HG03442 (cell line): ENCODE results near the gene SLC11A1.

Experiments
- ATAC-seq: cut with Tn5 transposase; IDR thresholded peaks from one replicate; pipeline ENCODE4 v1.9.1; 2021; ENCODE audit warnings: mild to moderate bottlenecking, moderate library complexity; ENCODE audit not compliant: unreplicated experiment

SLC11A1 gene

DNA sequence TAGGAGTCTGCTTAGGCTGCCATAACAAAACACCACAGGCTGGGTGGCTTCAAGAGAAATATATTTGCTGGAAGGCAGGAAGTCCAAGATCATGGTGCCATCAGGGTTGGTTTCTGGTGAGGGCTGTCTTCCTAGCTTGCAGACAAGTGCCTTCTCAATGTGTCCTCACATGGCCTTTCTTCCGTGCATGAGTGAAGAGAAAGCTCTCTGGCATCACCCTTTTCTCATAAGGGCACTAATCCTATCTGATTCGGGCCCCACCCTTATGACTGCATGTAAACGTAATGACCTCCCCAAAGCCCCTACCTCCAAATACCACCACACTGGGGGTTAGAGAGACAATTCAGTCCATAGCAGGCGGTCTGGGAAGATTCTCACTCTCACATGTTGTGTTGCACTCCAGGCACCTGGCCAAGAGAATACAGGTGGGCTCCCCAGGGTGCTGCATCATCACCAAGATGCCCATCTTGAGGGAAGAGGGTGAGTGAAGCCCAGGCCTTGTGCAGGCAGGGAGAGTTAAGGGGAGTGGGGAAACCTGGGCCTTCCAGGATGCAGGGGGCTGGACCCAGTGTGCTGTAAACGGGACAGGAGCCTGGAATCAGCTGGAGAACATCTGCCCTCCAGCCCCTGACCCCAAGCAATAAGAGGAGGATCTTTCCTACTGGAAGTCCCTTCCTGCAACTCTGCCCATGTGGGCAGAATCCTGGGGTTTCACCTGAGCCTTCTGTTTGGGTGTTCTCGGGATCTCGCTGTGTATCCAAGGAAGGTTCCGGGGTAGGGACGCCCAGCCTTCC is 15.3 kb upstream of the SLC11A1 start:
- no peak for ATAC-seq

DNA sequence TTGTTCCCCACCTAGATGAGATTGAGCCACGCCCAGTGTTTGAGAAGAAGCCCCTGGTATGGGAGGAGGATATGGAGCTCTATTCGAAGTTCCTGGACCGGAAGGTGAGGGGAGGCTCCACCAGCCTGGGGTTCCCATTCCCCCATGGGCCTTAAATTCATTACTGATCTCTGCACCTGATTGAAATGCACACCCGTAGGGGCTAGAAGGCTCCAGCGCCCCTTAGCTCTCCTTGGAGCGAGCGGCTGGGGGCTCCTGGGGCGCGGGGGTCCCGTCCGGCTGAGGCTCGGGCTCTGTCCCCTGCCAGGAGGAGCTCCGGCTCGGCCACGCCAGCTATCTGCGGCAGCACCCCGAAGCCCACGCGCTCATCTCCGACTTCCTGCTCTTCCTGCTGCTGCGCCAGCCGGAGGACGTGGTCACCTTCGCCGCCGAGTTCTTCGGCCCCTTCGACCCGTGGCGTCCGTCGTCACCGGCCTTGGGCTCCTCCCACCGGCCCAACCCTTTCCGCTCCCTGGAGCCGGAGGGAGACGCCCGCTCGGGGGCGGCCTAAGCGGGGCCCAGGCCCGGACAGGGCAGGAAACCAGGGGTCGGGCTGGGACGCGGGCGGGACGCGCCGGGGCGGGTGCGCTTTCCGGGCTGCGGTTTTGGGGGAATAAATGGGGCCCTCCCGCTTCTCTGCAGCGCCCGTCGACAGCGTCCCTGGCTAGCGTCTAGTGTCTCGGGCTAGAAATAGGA is 14.5 kb upstream of the SLC11A1 start:
- peak; percentile 95 for ATAC-seq

DNA sequence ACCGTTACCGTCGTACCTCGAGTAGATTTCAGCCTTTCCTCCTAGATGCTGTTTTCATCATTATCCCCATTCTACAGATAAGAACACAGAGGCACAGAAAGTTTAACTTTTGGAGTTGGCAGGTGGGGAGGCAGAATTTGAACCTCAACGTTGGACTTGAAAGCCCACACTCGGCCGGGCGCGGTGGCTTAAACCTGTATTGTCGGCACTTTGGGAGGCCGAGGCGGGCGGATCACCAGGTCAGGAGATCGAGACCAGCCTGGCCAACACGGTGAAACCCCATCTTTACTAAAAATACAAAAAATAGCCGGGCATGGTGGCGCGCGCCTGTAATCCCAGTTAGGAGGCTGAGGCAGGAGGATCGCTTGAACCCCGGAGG is 13.9 kb upstream of the SLC11A1 start:
- no peak for ATAC-seq

DNA sequence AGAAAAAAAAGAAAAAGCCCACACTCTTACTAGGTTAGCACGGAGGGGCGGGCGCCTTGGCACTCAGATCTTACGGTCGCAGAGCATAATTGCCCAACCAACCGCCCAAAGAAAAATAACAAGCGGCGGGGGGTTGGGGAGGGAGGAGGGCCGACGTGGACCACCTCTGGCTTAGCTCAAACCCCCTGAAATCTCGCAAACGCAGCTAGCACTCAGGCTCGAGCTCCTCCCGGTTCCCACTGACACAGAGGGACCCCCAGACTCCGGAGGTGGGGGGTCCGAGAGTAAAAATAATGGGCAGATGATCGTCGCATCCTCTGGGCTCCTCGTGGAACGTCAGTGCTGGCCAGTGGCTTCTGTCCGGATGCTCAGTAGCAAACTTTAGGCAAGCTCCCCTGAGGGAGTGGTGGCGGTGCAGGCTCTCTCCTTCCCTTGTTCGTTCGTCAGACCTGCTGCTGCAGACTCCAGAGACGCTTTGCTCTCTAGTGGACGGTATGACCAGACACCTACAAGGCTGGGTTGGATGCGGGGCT is 13.4 kb upstream of the SLC11A1 start:
- ATAC-seq, result no peak

DNA sequence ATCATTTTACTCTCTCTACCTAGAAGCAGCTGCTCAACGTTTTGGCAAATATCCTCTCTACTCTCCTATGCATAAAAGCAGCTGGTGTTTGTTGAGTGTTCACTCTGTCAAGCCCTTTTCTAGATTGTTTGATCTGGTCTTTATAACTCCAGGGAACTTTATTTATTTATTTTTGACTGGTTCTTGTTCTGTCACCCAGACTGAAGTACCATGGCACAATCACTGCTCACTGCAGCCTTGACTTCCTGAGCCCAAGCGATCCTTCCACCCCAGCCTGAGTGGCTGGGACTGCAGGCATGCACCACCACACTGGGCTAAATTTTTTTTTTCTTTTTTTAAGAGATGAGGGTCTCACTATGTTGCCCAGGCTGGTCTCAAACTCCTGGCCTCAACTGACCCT is 12.7 kb upstream of the SLC11A1 start:
- ATAC-seq, result no peak

DNA sequence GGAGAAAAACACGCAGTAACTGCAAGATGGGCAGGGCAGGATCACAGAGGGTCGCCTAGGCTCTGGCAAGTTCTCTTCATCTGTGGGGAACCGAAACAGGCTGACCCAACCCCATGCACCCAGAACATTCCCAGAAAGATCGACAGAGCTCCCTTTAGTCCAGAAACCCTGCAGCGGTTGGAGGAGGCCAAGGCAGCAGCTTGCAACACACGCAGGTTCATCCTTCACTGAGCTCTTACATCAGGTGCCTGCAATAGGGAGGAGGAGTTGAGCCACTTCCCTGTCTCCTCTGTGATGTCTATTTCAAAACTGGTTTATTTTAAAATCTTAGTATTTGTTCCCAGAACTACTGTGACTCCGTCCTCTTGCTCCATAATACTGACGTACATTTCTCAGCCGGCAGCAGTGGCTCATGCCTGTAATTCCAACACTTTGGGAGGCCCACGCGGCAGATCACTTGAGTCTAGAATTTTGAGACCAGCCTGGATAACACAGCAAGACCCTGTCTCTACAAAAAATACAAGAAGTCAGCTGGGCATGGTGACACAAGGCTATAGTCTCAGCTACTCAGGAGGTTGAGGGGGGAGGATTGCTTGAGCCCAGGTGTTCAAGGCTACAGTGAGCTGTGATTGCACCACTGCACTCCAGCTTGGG is 11.5 kb upstream of the SLC11A1 start:
- no peak for ATAC-seq

DNA sequence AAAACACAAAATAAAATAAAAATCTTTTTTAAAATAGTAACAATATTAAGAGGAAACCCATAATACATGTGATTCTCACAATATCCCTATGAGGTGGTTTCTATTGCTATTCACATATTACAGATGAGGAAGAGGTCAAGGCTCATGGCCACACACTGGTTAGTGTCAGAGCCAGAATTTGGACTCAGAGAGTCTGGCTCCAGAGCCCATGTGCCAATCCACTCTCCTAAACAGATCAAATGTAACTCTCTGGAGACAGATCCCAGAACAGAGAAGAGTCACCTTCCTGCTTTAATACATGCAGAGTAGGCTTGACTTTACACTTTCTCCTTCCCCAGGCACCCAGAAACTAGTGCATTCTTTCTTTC is 10.1 kb upstream of the SLC11A1 start:
- no peak for ATAC-seq

DNA sequence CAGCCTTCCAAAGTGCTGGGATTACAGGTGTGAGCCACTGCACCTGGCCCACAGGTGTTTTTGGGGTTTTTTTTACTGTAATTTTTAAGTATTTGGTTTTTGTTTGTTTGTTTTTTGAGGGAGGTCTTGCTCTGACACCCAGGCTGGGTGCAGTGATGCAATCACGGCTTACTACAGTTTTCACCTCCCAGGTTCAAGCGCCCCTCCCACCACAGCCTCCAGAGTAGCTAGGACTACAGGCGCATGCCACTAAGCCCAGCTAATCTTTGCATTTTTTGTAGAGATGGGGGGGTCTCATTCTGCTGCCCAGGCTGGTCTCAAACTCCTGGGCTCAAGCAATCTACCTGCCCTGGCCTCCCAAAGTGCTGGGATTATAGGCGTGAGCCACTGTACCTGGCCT is 7.3 kb upstream of the SLC11A1 start:
- ATAC-seq, result no peak

DNA sequence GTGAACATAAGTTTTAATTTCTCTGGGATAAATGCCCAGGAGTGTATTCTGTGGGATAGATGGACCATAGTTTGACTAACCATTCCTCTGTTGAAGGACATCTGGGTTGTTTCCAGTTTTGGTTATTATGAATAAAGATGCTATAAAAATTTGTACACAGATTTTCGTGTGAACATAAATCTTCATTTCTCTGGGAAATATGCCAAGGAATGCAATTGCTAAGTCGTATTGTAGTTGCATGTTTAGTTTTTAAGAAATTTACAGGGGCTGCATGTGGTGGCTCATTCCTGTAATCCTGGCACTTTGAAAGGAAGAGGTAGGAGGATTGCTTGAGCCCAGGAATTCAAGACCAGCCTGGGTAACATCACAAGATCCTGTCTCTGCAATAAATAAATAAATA is 6.9 kb upstream of the SLC11A1 start:
- ATAC-seq, result no peak

DNA sequence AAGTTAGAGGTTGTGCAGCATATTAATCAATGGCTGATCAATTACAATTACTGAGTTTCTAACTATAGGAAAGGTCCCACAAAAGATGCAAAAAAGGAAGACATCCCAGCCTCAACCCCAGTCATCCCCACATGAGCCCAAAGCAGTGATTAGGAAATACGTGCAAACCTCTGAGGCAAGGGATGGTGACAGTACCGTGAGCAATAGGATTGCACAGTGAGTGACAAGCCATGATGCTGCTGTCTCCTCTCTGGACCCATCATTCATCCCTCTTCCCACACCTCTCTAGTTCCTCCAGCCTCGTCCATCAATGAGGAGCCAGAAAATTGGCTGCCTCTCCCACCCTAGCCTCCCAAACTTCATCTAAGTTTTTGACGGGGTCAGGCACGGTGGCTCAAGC is 4.0 kb upstream of the SLC11A1 start:
- no peak for ATAC-seq

DNA sequence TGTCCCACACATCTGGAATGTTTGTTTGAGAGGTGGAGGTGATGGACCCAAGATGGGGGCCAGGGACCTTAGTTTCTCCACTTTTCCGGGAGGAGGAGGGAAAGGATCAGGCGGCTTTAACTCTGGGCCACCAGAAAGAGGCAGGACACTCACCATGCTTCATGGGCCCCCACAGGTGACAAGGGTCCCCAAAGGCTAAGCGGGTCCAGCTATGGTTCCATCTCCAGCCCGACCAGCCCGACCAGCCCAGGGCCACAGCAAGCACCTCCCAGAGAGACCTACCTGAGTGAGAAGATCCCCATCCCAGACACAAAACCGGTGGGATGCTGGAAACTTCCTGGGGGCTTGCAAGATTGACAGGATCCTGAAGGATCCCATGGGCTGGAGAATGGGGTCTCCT is 712 bp downstream of the SLC11A1 start:
- ATAC-seq, result no peak

DNA sequence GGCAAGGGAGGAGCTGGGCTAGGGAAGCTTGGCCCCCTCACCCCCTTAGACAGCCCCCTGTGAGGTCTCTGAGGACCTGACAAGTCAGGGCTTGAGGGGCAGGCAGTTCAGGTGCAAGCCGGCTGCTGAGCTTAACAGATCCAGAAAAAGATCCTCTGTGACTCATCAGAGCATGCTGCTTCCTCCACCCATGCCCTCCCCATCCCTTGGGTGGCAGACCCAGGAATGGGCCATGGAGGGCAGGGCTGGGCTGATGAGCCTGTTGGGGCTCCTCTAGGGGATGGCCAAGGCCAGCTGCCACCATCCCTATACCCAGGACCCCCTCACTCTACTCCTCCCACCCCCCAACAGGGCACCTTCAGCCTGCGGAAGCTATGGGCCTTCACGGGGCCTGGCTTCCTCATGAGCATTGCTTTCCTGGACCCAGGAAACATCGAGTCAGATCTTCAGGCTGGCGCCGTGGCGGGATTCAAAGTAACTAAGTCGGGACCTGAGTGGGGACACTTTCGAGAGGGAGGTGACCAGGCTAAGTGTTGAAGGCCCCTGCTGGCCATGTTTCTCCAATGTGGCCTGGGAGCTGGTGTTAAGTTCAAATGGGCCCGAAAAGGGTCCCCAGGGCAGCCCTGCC is 1.9 kb downstream of the SLC11A1 start:
- ATAC-seq, result no peak

DNA sequence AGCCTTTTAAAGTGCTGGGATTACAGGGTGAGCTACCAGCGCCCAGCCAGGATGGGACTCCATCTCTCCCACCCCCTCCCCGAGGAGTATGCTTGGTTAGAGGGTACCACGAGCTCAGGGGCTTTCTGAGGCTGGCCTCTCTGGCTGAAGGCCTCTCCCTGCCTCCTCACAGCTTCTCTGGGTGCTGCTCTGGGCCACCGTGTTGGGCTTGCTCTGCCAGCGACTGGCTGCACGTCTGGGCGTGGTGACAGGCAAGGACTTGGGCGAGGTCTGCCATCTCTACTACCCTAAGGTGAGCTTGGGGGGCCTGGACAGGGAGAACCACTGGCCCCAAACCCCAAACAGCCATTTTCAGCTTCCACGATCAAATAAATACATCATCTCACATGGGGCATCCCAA is 2.9 kb downstream of the SLC11A1 start:
- ATAC-seq, result no peak

DNA sequence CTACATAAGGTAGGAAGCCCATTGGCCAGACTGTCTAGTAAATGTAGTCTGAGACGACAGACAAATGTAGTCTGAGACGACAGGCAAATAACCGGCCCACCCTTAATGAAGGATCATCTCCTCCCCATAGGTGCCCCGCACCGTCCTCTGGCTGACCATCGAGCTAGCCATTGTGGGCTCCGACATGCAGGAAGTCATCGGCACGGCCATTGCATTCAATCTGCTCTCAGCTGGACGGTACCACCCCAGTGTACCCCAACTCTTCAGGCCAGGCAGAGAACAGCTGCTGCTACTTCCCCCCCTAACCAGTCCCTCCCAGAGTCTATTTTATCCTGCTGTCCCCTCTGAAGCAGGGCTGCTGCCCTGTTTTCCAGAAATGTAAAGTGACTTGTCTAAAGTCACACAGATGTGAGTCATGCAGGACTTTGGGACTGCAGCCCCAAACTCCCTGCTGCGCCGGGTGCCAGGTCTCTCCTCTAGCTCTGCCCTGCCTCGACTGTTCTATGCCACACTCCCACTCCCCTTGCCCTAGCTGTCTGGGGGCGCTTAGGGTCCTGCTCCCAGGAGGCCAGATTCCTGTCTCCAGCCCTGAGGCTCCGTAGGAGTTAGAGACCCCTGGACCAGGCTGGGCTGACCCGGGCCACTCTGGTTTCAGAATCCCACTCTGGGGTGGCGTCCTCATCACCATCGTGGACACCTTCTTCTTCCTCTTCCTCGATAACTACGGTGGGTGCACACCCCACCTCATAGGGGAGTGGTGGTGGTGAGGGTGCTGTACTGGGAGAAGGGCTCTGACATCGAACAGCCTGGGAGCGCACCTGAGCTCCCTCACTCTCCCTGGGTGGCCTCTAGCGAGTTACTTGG is 4.7 kb downstream of the SLC11A1 start:
- no peak for ATAC-seq

DNA sequence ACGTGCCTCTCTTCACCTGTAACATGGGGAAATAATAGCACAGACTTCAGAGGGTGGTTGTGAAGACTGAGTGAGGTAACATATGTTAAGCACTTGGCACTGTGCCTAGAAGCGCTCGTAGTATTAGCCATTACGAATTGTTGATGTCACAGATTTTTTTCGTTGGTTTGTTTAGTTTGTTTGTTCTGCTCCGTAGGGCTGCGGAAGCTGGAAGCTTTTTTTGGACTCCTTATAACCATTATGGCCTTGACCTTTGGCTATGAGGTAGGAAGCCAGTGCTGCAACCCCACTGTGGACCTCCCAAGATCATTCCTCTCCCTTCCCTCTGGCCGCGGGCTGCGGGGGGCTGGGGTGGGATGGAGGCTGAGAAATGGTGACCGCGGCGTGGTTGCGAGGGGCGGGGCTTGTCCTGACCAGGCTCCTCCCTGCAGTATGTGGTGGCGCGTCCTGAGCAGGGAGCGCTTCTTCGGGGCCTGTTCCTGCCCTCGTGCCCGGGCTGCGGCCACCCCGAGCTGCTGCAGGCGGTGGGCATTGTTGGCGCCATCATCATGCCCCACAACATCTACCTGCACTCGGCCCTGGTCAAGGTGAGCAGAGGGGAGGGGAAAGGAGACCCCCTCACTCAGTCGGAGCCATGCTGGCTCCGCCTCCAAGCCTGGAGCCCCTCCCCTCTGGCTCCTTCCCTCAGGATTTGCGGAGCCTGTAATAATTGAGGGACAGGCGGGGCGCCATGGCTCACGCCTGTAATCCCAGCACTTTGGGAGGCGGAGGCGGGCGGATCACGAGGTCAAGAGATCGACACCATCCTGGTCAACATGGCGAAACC is 5.5 kb downstream of the SLC11A1 start:
- ATAC-seq, result no peak

DNA sequence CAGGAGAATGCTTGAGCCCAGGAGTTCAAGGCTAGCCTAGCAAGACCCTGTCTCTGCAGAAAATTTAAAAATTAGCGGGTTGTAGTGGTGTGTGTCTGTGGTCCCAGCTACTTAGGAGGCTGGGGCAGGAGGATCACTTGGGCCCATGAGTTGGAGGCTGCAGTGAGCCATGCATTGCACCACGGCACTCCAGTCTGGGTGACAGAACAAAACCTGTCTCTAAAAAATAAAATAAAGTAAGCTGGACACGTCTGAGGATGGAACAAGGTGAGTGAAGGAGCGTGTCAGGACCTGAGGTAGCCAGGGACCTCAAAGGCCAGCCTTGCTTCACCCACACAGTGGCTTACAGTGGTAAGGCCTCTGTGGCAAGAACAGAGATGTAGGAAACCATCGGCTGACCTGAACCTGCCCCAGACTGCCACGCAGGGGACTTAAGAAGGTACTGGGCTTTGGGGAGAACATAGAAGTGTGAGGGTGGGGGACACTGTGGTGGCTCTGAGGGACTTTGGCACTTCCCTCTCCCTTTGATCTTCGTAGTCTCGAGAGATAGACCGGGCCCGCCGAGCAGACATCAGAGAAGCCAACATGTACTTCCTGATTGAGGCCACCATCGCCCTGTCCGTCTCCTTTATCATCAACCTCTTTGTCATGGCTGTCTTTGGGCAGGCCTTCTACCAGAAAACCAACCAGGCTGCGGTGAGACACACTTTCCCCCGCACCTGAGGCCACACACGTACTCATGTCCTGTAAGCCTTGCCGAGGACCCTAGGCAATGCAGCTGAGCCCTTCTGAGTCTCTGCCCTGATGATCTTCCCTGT is 7.5 kb downstream of the SLC11A1 start:
- no peak for ATAC-seq

DNA sequence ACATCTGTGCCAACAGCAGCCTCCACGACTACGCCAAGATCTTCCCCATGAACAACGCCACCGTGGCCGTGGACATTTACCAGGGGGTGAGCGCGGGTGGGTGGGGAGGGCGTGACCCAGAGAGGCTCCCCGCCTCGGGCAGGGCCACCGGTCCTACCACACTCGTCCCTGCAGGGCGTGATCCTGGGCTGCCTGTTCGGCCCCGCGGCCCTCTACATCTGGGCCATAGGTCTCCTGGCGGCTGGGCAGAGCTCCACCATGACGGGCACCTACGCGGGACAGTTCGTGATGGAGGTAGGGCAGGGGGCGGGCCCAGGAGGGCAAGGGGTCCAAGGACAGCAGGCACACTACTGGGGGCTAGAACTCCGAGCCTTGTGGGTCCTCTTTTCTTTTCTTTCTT is 9.1 kb downstream of the SLC11A1 start:
- no peak for ATAC-seq

DNA sequence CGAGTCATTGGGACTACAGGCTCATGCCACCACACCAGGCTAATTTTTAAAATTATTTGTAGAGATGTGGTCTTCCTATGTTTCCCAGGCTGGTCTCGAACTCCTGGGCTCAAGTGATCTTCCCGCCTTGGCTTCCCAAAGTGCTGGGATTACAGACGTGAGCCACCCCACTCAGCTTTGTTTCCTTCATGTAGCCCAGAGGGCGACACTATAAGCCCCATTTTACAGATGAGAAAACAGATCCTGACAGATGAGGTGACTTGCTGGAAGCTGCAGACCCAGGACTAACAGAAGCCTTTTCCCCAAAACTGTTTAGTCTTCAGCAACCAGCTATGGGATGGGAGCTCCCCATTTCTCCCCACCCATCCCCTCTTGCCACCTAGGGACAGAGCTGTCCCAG is 10.4 kb downstream of the SLC11A1 start:
- no peak for ATAC-seq
